Lower lobe of right lung (tissue), 2 donors: Measurements from ENCODE around the gene SLC25A13. TPM values are rescaled to one million over a fixed set of nuclear protein-coding genes. Genes with fewer than 3 reads are reported as not detected.

Source experiments
- ATAC-seq, 2 donors: fragments of 200-7000 bp; cut with Tn5 transposase; one replicate each; pipeline ENCODE4 v1.9.1; 2020 to 2022; ENCODE audit warnings: mild to moderate bottlenecking in 2 of 2, moderate library complexity in 2 of 2
- DNase-seq: peaks from one replicate; pipeline ENCODE4 v3.0.0-alpha.2; 2020
- H3K27ac ChIP-seq: fragments of 200-600 bp; one replicate; pipeline ENCODE4 v1.8.0; 2022
- H3K27me3 ChIP-seq: fragments of 200-600 bp; one replicate; pipeline ENCODE4 v1.8.0; 2022; ENCODE audit warnings: low read depth
- H3K36me3 ChIP-seq: fragments of 200-600 bp; one replicate; pipeline ENCODE4 v1.8.0; 2022; ENCODE audit warnings: mild to moderate bottlenecking
- H3K4me1 ChIP-seq: fragments of 200-600 bp; one replicate; pipeline ENCODE4 v1.8.0; 2022
- H3K4me3 ChIP-seq: fragments of 200-600 bp; one replicate; pipeline ENCODE4 v1.8.0; 2022; ENCODE audit warnings: mild to moderate bottlenecking
- H3K9me3 ChIP-seq: fragments of 200-600 bp; one replicate; pipeline ENCODE4 v1.8.0; 2022
- intact Hi-C: fragments of 100-400 bp; cut with DNase I; formaldehyde crosslinking; loops from one replicate; pipeline ENCODE4 v1.11.0; 2022
- total RNA-seq: library from RNA; stranded (reverse); fragmentation: NEBNext Ultra II Directional; extraction: Animal tissue kit (Norgen Biotek cat#: 25700); gene quantifications from one replicate; pipeline ENCODE4 v1.2.1, GENCODE V29; 2021
- TF ChIP-seq, protein P1 (sequence below): fragments of 200-600 bp; IDR thresholded peaks from one replicate; pipeline ENCODE4 v1.8.0; 2022; ENCODE audit warnings: antibody characterized with exemption, mild to moderate bottlenecking
- donor health status: DM: no; HTN: yes; CAD: no; lungs with severe emphysema.

The SLC25A13 gene
- total RNA-seq, 1 donor from 2014 or later: 24.8 TPM

GRCh38 chr7:96354881-96355280, 33.0 kb upstream of the SLC25A13 start:
- DNase-seq (no peak), ATAC-seq (no peak)
- TF ChIP-seq, protein P1, sequence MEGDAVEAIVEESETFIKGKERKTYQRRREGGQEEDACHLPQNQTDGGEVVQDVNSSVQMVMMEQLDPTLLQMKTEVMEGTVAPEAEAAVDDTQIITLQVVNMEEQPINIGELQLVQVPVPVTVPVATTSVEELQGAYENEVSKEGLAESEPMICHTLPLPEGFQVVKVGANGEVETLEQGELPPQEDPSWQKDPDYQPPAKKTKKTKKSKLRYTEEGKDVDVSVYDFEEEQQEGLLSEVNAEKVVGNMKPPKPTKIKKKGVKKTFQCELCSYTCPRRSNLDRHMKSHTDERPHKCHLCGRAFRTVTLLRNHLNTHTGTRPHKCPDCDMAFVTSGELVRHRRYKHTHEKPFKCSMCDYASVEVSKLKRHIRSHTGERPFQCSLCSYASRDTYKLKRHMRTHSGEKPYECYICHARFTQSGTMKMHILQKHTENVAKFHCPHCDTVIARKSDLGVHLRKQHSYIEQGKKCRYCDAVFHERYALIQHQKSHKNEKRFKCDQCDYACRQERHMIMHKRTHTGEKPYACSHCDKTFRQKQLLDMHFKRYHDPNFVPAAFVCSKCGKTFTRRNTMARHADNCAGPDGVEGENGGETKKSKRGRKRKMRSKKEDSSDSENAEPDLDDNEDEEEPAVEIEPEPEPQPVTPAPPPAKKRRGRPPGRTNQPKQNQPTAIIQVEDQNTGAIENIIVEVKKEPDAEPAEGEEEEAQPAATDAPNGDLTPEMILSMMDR: no peak
- H3K4me3 ChIP-seq: no peak overlapping the region
- H3K27ac ChIP-seq: no peak overlapping the region
- no peaks in the 10 kb centered on the region for H3K4me1 ChIP-seq
- intact Hi-C loops: no loop called here
- no peaks in the 10 kb centered on the region for H3K36me3 ChIP-seq
- H3K27me3 ChIP-seq: no peaks in the 10 kb centered on the region
- H3K9me3 ChIP-seq: no peaks in the 10 kb centered on the region

DNA sequence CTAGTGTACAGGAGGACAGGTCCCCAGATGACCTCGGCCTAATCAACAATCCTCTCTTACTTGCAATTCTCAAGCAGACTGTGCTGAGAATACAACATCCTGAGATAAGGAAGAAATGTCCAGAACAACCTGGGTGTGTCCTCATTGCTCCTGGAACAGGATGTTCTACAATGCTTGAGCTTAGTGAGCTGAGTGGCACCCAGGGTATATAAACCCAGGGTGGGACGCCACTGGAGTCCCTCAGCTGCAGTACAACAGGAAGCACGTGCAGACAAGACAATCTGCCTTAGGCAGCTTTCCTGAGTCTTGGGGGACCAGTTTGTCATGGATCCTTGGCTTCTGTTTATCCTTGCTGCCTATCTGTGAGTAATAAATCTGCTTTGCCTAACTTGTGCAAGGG, 27.7 kb upstream of the SLC25A13 start:
- Histone ChIP-seq H3K4me3 (no peak overlapping the region), H3K4me1 (no peaks in the 10 kb centered on the region), H3K27me3 (no peaks in the 10 kb centered on the region), H3K9me3 (no peaks in the 10 kb centered on the region), H3K27ac (no peak overlapping the region), H3K36me3 (no peaks in the 10 kb centered on the region)
- DNase-seq (no peak), ATAC-seq (peak in 1 of 2 donors; percentile 42)
- TF ChIP-seq, protein P1: no peak
- intact Hi-C loops: no loop called here

GRCh38 chr7:96347471-96347870, 25.6 kb upstream of the SLC25A13 start:
- intact Hi-C loops: no loop called here
- ATAC-seq (no peak), DNase-seq (no peak)
- H3K9me3 ChIP-seq: no peaks in the 10 kb centered on the region
- no peaks in the 10 kb centered on the region for H3K4me1 ChIP-seq
- no peaks in the 10 kb centered on the region for H3K27me3 ChIP-seq
- H3K27ac ChIP-seq: no peak overlapping the region
- no peak overlapping the region for H3K4me3 ChIP-seq
- no peaks in the 10 kb centered on the region for H3K36me3 ChIP-seq
- TF ChIP-seq, protein P1: no peak

- no peaks in the 10 kb centered on the region for H3K36me3 ChIP-seq
- no peaks in the 10 kb centered on the region for H3K27me3 ChIP-seq
- no peaks in the 10 kb centered on the region for H3K4me1 ChIP-seq
- ATAC-seq (no peak), DNase-seq (no peak)
- H3K9me3 ChIP-seq: no peaks in the 10 kb centered on the region
- TF ChIP-seq, protein P1: no peak
- H3K27ac ChIP-seq: no peak overlapping the region
- intact Hi-C loops: no loop called here
- no peak overlapping the region for H3K4me3 ChIP-seq
Observed at GRCh38 chr7:96346293-96346953, 24.5 kb upstream of the SLC25A13 start.

DNA sequence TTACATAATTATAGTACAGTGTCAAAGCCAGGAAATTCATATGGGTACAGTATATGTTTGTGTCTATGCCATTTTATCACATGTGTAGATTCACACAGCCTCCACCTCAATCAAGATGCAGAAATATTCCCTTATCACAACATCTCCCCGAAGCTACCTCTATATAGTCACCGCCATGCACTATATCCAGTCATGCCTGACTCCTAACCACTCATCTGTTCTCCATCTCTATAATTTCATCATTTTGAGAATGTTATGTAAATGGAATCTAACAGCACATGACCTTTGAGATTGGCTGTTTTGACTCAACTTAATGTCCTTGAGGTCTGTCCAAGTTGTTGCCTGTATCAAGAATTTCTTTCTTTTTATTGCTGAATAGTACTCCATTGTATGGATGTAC, 22.3 kb upstream of the SLC25A13 start:
- intact Hi-C loops: no loop called here
- TF ChIP-seq, protein P1: no peak

More for the DNA sequence above, 22.3 kb upstream of the SLC25A13 start:
- Histone ChIP-seq H3K4me1 (no peaks in the 10 kb centered on the region), H3K4me3 (no peak overlapping the region), H3K27me3 (no peaks in the 10 kb centered on the region), H3K9me3 (no peaks in the 10 kb centered on the region), H3K27ac (no peak overlapping the region), H3K36me3 (no peaks in the 10 kb centered on the region)
- DNase-seq: no peak
- ATAC-seq: no peak
